ENCODE data around the gene ANKRD52.
"Not testable (repeated sequence)": the region's sequence is repeated elsewhere in the genome, so short reads cannot be mapped to it uniquely, and the experiment has no call there.

Gene ANKRD52

DNA sequence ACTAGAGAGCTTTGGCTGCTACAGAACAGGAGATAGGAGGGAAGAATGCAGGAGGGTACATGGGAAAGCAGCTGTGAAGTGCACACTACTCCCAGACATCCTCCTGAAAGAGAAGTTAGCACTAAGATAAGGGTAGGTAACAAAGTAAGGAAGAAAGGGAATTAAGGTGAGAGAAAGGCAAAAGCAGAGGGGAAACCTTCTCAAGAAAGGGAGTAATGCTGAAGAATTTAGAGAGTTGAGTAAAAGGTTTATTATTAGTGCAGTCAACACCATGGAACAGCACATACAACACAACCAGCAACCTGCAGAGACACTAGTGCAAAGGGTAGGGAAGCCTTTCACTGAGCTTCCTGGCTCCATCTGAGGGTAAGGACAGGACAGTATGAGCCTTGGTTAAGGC is 53.9 kb downstream of the ANKRD52 start:
- DNase-seq, result no peak

DNA sequence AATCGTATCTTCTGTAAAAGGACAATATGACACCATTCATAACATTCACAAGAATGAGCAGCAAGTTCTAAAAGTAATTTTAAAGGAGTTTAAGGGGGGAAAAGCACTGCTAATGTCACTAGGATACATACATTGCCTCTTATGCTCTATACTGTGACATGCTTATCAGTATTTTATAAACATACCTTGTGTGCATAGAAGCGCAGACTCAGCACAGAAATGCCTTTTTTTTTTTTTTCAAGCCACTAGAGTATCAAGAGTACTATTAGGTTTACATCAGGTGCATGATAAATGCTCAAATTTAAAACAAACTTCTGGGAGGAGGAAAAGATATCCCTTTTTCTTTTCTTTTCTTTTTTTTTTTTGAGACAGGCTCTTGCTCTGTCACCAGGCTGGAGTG is 55.3 kb downstream of the ANKRD52 start:
- no peak for DNase-seq

DNA sequence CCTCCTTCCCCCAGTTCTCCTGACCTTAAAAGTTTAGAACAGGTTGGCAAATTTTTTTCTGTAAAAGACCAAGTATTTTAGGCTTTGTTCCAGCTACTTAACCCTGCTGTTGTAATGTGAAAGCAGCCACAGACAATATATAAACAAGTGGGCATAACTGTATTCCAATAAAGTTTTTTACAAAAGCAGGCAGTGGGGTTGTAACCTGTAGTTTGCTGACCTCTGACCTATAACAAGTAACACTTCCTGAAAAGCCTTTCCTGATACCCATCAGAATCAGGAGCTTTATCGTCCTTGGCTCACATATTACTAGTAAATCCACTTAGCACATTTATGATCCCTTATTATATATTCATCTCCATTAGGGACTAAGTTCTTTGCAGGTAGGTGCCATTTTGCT is 55.8 kb downstream of the ANKRD52 start:
- no peak for DNase-seq

DNA sequence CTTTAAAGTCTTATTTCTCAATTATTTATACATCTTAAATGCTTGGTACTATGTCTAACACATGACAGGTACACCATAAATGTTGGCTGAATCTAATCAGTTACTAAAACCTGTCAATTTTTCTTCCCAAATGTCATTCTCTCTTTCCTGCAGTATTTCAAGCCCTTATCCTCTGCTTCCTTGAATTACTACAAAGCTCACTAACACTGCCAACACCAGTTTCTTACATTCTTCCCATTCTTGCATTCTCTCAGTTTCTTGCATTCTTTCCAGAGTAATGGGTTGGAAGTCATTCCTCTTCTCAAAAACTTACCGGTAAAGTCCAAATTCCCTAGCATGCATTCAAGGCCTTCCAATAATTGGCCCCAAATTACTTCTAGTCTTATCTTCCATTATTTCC is 59.3 kb downstream of the ANKRD52 start:
- DNase-seq, result no peak

DNA sequence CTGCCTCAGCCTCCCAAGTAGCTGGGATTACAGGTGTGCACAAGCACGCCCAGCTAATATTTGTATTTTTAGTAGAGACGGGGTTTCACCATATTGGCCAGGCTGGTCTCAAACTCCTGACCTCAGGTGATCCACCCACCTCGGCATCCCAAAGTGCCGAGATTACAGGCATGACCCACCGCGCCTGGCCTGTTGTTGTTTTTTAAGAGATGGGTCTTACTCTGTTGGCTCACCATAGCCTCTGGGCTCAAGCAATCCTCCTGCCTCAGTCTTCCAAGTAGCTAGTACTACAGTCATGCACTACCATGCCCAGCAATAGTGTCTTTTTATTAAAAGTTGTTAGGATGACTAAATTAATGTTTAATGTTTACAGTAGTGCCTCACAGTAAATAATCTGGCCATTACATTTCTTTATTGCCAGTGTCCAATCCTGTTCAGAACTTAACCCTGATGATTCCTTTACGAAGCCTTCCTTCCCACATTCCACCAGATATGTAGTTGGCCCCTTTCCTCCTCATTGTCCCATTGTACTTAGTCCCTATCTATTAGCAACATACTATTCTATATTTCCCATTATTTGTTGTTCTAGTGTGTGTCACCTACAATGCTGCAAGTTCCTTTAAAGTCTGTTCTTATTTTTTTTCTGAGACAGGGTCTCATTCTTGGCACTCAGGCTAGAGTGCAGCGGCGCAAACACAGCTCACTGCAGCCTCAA is 60.1 kb downstream of the ANKRD52 start:
- DNase-seq, result no peak

DNA sequence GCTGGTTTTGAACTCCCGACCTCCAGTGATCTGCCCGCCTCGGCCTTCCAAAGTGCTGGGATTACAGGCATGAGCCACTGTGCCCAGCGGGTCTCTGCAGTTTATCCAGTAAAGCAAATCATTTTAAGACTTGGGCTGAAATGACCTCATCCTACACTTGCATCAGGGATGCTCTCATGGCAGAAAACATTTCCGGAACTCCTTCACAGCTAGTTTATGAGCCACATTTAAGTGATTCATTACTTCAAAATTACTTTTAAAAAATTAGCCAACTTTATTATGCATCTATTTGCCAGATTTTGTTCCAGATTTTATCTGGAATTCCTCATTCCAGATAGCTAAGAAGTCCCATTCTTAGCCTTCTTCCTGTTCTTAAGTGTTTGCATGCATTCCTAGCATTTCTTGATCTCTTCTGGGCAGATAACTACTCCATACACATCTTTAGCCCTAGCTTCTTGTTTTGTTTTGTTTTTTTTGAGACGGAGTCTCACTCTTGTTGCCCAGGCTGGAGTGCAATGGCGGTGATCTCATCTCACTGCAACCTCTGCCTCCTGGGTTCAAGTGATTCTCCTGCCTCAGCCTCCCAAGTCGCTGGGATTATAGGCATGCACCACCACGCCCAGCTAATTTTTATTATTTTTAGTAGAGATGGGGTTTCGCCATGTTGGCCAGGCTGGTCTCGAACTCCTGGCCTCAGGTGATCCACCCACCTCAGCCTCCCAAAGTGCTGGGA is 61.2 kb downstream of the ANKRD52 start:
- DNase-seq, result not testable (repeated sequence)

DNA sequence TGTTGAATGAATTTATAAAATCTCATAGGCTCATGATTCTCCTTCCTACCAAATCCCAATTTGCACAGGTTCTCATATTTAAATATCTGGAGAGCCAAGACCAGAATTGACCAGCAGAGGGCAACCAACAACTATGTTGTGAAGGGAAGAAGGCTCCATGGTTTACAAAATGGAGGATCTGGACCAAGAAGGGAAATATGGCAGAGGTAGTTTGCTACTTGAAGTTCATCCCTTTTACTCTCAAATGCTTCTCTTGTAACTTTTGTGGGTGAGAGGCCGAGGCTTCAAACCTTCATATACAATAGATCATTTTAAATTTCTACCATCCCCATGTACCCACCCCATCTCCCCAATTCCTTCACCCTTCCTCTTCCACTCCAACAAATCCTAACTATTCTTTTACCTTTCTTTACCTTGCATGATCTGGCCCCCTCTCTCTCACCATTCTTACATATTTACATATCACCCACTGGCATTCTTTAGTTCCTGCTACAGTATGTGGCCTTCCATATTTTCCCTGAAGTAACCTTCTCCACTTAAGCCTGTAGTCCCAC is 65.1 kb downstream of the ANKRD52 start:
- DNase-seq, result peak; percentile 78

DNA sequence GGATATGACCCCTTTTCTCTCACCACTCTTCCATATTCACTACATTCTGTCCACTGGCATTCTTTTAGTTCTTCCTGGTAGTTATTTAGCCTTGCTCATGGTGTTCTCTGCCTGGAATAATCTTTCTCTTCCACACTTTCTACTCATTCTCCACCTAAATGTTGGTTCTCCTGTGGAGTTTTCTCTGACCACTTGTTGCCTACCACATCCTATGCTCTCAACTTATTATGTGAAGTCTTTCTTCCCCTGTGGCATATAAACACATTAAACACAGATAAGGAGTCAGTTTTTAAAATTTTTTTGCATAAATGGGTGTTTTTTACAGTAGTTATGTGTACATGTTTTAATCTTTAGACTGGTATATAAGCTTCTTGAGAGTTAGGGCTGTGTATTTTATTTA is 65.6 kb downstream of the ANKRD52 start:
- no peak for DNase-seq

DNA sequence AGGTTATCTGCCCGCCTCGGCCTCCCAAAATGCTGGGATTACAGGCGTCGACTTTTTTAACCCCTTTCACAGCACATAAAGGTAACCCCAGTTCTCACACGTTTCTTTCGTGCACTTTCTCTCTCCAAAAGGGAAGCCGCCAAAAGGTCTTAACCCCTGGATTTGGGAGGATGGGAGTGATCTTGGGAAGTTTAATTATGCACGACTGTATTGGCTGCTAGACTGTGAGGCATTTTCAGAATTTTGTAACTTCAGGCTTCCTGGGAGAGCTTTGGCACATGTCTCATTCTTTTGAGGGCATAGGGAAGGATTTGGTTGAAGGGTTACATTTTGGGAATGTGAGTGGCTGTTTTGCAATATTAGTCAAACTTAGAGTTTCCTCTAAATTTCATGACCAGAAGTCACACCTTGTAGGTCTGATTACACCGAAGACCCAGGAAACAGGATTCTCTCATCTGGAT is 67.5 kb downstream of the ANKRD52 start:
- DNase-seq, result no peak

DNA sequence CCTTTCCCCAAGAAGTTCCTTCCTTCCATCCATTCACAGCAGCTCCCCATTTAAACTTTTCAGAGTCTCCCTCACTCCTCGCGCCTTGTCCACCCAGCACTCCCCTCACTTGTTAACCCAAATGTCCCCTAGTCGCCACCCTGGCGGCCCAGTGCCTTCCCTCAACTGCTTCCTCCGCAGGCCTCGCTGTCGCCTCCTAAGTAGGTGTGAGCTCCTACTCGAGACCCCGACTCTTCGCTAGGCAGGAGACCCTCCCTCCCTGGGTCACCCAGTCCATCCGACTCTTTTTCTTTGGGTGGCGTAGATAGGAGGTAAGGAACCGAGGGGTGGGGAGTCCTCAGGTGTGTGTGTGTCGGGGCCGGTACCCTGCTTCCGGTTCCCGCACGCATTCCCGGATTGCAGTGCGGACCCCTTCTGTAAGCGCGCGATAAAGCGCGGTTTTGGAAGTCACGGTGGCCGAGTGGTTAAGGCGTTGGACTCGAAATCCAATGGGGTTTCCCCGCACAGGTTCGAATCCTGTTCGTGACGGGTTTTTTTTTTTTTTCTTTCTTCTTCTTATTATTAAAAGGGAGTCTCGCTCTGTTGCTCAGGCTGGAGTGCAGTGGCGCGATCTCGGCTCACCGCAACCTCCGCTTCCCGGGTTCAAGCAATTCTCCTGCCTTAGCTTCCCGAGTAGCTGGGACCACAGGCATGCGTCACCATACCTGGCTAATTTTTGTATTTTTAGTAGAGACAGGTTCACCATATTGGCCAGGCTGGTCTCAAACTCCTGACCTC is 68.1 kb downstream of the ANKRD52 start:
- peak; percentile 60 for DNase-seq

DNA sequence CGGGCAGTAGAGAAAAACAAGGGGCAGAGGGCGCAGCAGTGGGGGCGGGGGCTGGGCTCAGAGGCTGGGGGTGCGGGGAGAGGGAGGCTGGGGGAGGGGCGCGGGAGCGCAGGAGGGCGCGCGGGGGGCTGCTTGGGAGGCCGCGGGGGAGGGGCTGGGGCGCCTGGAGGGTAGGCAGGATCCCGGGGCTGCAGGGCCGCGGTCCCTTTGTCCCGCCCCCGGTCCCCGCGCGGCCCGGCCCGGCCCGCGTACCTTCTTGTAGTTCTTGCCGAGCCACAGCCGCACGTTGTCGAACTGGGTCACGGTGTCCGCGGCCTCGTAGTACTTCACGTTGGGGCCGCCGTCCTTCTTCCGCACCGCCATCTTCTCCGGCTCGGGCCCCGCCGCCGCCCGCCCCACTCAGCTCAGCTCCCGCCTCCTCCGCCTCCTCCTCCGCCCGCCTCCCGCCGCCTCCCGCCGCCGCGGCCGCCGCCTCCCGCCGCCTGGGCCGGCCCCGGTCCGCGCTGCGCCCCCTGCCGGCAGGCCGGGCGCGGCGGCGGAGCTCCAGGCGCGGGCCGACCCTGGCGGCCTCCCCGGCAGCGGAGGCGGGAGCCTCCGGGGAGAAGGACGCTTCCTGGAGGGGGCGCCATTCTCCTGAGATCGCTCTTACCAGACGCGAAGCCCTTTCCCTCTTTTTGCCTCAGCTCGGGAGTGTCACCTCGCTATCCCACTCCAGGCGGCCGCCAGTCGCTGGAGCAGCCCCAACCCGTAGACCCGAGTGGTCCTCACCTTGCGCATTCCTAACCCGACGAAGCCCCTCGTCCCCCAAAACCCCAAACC is 68.9 kb downstream of the ANKRD52 start, which contains the start of gene SMARCC2:
Gene SMARCC2, minus strand, starts transcription at position 385 of the 819 bp plus-strand sequence. Its CDS starts 22 bp downstream, at position 363.
- peak; percentile 74 for DNase-seq

DNA sequence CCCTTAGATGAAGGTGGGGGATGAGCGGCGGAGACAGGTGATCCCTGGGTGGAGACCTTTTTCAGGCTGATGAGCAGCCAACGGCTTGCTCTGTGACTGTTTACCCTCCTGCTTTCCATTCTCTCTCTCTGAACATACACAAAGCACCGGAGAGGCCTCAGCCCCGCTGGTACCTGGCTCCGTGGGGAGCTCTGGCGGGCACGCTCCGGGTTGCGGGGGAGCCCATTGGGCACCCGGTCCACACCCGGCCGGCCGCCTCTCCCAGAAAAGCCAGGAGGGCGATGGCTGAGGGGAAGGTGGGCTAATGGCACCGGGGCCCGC is 69.4 kb downstream of the ANKRD52 start:
- no peak for DNase-seq

DNA sequence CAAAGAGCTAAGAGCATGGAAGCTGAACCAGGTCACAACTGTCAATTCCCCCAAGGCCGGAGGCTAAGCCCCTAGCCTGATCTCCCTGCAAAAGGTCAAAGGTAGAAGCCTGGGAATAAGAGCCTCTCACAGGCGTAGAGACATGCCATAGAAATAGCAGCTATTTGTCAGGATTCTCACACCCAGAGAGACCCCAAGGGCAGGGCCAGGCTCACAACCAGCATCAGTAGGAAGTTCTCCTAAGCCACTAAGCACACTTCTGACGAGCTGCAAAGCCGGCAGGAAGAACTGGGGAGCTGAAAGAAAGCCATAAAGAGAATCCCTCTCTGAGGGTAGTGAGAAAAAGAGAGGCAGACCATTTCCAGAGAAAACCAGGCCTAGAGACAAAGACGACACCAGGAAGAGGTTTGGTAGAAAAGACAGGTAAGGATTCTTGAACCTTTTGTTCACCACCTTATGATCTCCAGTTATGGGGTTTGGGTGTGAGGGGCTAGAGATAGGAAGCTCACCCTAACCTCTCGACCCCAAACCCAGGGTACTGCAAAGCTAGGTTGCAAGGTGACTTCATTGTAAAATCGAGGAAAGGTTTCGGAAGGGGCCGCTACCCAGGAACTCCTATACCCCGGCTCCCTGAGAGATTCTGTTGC is 69.9 kb downstream of the ANKRD52 start:
- DNase-seq, result no peak
